Right forelimb (tissue), 1 donor: ENCODE data around the gene PCDHGB3.

Experiments
- DNase-seq: peaks from one replicate; pipeline ENCODE4 v3.0.0-alpha.2; 2018

PCDHGB3 gene

GRCh38 chr5:141421489-141421855 is 51.4 kb downstream of the PCDHGB3 start:
- DNase-seq = no peak
